ENCODE results near the gene FGFRL1.

- TF ChIP-seq CTCF (IDR thresholded peaks at IDR 0.05; ENCODE audit: poor library complexity) (no peak), EZH2 (IDR thresholded peaks at IDR 0.05; ENCODE audit: borderline replicate concordance) (no peak), EZH2phosphoT487 (IDR thresholded peaks at IDR 0.05; ENCODE audit: low read depth, severe bottlenecking, unreplicated experiment) (no peak)
These were observed 2.4 kb upstream of the FGFRL1 start for GRCh38 chr4:1008840-1009541.
